IPS DF 4.7 (cell line): ENCODE measurements around the gene PITPNC1.
"Not testable (repeated sequence)": the region's sequence is repeated elsewhere in the genome, so short reads cannot be mapped to it uniquely, and the experiment has no call there.

Experiments
- DNase-seq: peaks from one replicate; pipeline ENCODE4 v3.0.0-alpha.2; 2013; ENCODE audit warnings: low spot score; ENCODE audit errors: extremely low read depth

Gene PITPNC1

GRCh38 chr17:67511804-67512203, 134.7 kb downstream of the PITPNC1 start:
- no peak for DNase-seq

- no peak for DNase-seq
These were observed 137.9 kb downstream of the PITPNC1 start for GRCh38 chr17:67514998-67515397.

DNA sequence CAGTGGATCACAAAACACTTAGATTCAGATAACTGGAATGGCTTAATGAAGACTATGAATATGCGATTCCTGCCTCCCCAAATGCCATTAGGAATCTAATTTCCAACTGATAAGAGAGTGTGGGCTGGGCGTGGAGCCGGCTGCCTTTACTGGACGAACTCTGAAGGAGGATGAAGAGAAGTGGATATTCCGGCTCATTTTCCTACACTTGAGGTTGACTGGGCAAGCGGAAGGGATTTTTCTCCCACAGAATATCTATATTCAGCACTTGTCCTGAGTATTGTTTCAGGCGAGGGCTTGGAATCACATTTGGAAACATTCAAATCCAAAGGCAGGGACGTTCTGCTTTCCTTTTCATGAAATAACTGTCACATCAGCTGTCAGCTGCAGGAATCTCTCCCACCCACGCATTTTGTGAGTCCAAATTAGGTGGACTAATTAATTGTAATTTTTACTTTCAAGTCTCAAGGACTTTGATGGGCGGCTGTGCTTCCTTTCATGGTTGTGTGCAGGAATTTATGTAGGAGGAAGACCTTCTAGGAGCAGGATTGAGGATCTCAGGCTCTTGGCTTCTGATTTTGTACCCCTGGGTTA, 138.5 kb downstream of the PITPNC1 start:
- DNase-seq = no peak

DNA sequence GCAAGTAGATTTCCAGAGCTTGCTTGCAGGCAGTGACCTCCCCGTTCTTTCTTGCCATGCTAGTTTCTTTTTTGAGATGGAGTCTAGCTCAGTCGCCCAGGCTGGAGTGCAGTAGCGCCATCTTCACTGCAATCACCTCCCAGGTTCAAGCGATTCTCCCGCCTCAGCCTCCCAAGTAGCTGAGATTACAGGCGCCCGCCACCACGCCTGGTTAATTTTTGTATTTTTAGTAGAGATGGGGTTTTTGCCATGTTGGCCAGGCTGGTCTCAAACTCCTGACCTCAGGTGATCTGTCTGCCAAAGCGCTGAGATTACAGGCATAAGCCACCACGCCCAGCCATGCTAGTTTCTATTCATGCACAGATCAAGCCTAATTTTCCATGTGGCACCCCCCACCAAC, 139.5 kb downstream of the PITPNC1 start:
- DNase-seq = not testable (repeated sequence)

- no peak for DNase-seq
These were observed 140.2 kb downstream of the PITPNC1 start for GRCh38 chr17:67517325-67517724.

- no peak for DNase-seq
These were observed 141.8 kb downstream of the PITPNC1 start for GRCh38 chr17:67518876-67519275.

- peak; percentile 74 for DNase-seq
These were observed 142.7 kb downstream of the PITPNC1 start for GRCh38 chr17:67519801-67520251.

GRCh38 chr17:67520252-67520906, 143.3 kb downstream of the PITPNC1 start:
- no peak for DNase-seq

- DNase-seq = no peak
These were observed 144.1 kb downstream of the PITPNC1 start for GRCh38 chr17:67520916-67521774.

- DNase-seq = no peak
These were observed 144.6 kb downstream of the PITPNC1 start for GRCh38 chr17:67521775-67522069.

- no peak for DNase-seq
These were observed 146.0 kb downstream of the PITPNC1 start for GRCh38 chr17:67523101-67523500.

GRCh38 chr17:67525239-67526135, 148.4 kb downstream of the PITPNC1 start:
- DNase-seq = no peak

GRCh38 chr17:67526700-67527099, 149.6 kb downstream of the PITPNC1 start:
- no peak for DNase-seq

- DNase-seq = no peak
These were observed 151.8 kb downstream of the PITPNC1 start for GRCh38 chr17:67528751-67529436.

- DNase-seq = no peak
These were observed 154.2 kb downstream of the PITPNC1 start for GRCh38 chr17:67531291-67531690.

DNA sequence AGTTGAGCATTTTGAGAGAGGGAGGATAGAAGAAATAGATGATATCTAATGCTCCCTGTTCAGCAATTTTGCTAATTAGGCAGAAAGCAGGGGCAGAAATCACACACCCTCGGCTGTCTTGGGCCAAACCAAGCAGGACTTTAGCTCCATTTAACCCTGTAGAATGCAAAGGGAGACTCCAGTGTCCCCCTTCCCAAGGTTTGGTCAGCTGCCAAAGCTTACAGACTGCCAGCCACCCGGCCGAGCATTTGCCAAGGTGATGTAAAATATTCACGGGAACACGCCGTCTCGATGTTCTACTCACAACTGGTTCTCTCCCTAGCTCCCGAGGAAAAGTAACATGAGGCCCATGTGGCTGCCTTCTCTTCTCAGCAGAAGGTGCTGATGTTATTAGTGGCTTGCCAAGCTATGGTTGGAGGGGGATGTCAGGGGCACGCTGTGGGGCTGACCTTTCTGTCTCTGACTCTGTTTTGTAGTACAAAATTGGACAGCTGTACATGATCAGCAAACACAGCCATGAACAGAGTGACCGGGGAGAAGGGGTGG, 155.3 kb downstream of the PITPNC1 start:
- no peak for DNase-seq

- DNase-seq = no peak
These were observed 157.9 kb downstream of the PITPNC1 start for GRCh38 chr17:67534941-67535340.

DNA sequence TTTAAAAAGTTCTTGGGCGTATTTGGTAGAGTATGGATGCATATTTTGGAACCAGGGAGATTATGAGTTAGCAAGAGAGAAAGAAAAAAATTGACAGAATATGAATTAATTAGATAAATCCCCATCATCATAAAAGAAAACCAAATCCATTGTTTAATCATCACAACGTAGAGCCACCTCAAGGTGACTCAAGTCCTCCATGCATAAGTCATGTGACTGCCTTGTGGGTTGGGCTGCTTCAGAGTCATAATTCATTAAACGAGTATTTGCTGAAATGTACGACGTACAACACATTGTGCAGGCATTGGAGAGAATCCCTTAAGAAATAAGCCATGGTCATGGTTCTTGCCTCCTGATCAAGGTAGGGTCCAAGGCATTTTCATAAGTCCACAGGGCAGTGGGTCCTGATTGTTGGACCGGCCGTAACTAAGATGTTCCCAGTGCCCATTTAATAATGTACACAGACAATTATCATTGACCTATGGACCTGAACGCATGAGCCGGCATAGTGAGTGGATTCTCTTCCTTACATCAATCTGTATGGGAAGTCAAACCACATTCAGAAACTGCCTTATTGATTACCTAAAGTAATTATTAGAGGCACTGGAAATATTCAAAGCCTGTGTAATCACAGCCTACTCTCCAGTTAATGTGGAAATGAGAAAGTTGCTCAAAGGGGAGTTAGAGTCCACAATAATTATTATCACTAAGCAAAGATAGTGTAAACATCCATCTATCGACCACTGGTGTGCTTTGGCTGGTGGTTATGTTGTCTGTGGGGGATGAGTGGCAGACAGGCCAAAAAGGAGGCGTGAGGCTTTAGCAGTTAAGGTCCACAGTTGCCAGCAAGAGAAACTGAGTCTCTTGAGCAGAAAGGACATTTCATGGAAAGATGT, 165.4 kb downstream of the PITPNC1 start:
- no peak for DNase-seq

GRCh38 chr17:67544364-67544955, 167.4 kb downstream of the PITPNC1 start:
- no peak for DNase-seq
